Epithelial cell of prostate (primary cell): Measurements from ENCODE around the gene B3GAT1.

Experiments used
- DNase-seq: peaks from one replicate; pipeline ENCODE4 v3.0.0-alpha.2; 2011; ENCODE audit warnings: low read depth, low spot score
- H3K27ac ChIP-seq: fragments of 450-650 bp; 2 replicates; pipeline ENCODE4 v1.5.1; 2017; ENCODE audit warnings: mild to moderate bottlenecking

The B3GAT1 gene

GRCh38 chr11:134397304-134398078 lies 14.6 kb downstream of the B3GAT1 start:
- H3K27ac ChIP-seq = no peak overlapping the region
- DNase-seq = no peak

GRCh38 chr11:134395002-134395401 lies 17.0 kb downstream of the B3GAT1 start:
- no peak for DNase-seq
- H3K27ac ChIP-seq = no peak overlapping the region

GRCh38 chr11:134394311-134394710 lies 17.7 kb downstream of the B3GAT1 start:
- no peak for DNase-seq
- no peak overlapping the region for H3K27ac ChIP-seq

- DNase-seq = no peak
- H3K27ac ChIP-seq = no peak overlapping the region
Observed at GRCh38 chr11:134393638-134394037, 18.4 kb downstream of the B3GAT1 start.

- DNase-seq = no peak
- H3K27ac ChIP-seq = no peak overlapping the region
Observed at GRCh38 chr11:134392953-134393615, 19.0 kb downstream of the B3GAT1 start.

GRCh38 chr11:134391656-134392055 lies 20.4 kb downstream of the B3GAT1 start:
- H3K27ac ChIP-seq = no peak overlapping the region
- no peak for DNase-seq

GRCh38 chr11:134390706-134391569 lies 21.1 kb downstream of the B3GAT1 start:
- H3K27ac ChIP-seq = no peak overlapping the region
- DNase-seq = no peak

GRCh38 chr11:134389464-134390180 lies 22.4 kb downstream of the B3GAT1 start:
- no peak overlapping the region for H3K27ac ChIP-seq

GRCh38 chr11:134388590-134388989 lies 23.5 kb downstream of the B3GAT1 start:
- no peak overlapping the region for H3K27ac ChIP-seq
- DNase-seq = no peak

More at GRCh38 chr11:134389464-134390180, 22.4 kb downstream of the B3GAT1 start:
- DNase-seq = no peak

- no peak overlapping the region for H3K27ac ChIP-seq
- no peak for DNase-seq
Observed at GRCh38 chr11:134387501-134387900, 24.5 kb downstream of the B3GAT1 start.

GRCh38 chr11:134386945-134387344 lies 25.1 kb downstream of the B3GAT1 start:
- no peak overlapping the region for H3K27ac ChIP-seq
- DNase-seq = no peak

GRCh38 chr11:134385774-134386565 lies 26.1 kb downstream of the B3GAT1 start:
- DNase-seq = no peak
- H3K27ac ChIP-seq = no peak overlapping the region

GRCh38 chr11:134385171-134385570 lies 26.9 kb downstream of the B3GAT1 start:
- no peak for DNase-seq

GRCh38 chr11:134384406-134384805 lies 27.6 kb downstream of the B3GAT1 start:
- H3K27ac ChIP-seq = no peak overlapping the region
- DNase-seq = no peak

More at GRCh38 chr11:134385171-134385570, 26.9 kb downstream of the B3GAT1 start:
- H3K27ac ChIP-seq = no peak overlapping the region

GRCh38 chr11:134383576-134384221 lies 28.3 kb downstream of the B3GAT1 start:
- H3K27ac ChIP-seq = no peak overlapping the region
- no peak for DNase-seq

- H3K27ac ChIP-seq = no peak overlapping the region
- DNase-seq = no peak
Observed at GRCh38 chr11:134382830-134383229, 29.2 kb downstream of the B3GAT1 start.

- DNase-seq = no peak
- no peak overlapping the region for H3K27ac ChIP-seq
Observed at GRCh38 chr11:134382257-134382656, 29.8 kb downstream of the B3GAT1 start.

- no peak overlapping the region for H3K27ac ChIP-seq
- DNase-seq = no peak
Observed at GRCh38 chr11:134380785-134381184, 31.3 kb downstream of the B3GAT1 start.

- no peak overlapping the region for H3K27ac ChIP-seq
- DNase-seq = no peak
Observed at GRCh38 chr11:134380229-134380628, 31.8 kb downstream of the B3GAT1 start.
